ENCODE results near the gene SERINC2. TPM values are rescaled to one million over a fixed set of nuclear protein-coding genes. Genes with fewer than 3 reads are reported as not detected.
"Not testable (repeated sequence)": the region's sequence is repeated elsewhere in the genome, so short reads cannot be mapped to it uniquely, and the experiment has no call there.

The SERINC2 gene
- total and polyA plus RNA-seq, 4 donors: 0.89 to 8.9 (median 5.5) TPM

DNA sequence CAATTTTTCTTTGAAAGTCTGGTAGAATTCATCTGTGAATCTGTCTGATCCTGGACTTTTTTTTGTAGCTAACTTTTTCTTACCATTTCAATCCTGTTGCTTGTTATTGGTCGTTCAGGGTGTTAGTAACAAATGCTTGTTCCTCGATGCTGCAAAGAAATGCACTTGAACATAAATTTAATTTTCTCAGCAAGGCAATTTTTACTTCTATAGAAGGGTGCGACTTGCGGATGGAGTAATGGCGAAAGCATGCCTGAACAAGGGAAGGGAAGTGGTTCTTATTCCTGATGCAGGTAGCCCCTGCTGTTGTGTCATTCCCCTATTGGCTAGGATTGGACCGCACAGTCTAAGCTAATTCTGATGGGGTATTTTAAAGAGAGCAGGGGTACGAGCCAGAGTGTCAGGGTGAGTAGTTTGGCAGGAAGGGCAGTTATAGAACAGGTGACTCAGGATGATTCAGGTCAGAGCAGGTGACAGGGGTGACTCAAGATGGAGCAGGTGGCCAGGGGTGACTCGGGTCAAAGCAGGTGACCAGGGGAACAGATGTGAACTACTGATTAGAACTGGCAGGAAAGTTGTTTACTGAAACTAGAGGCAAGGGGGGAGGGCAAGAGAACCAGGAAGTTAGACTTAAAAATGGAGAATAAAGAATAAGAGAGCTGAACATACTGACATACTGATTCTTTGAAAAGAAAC, 40.5 kb downstream of the SERINC2 start:
- Histone ChIP-seq H3K27me3 (ENCODE audit: control insufficient read depth, insufficient read depth, low read length) (no peaks in the 10 kb centered on the region), H3K27ac (ENCODE audit: low read depth, low read length) (no peak overlapping the region), H3K4me1 (ENCODE audit: control insufficient read depth, insufficient read depth, low read length) (no peaks in the 10 kb centered on the region), H3K36me3 (ENCODE audit: control insufficient read depth, insufficient read depth, low read length) (no peaks in the 10 kb centered on the region), H3K4me3 (ENCODE audit: low read depth, low read length) (no peak overlapping the region), H3K9me3 (ENCODE audit: control insufficient read depth, insufficient read depth, low read length) (peaks cover 4% of the 10 kb centered on the region)
- DNase-seq (ENCODE audit: low read depth in 4 of 6, low spot score in 6 of 6): no peak
- 83% methylated on average over 6 of the region's 8 CpGs for WGBS (ENCODE audit: insufficient coverage)

DNA sequence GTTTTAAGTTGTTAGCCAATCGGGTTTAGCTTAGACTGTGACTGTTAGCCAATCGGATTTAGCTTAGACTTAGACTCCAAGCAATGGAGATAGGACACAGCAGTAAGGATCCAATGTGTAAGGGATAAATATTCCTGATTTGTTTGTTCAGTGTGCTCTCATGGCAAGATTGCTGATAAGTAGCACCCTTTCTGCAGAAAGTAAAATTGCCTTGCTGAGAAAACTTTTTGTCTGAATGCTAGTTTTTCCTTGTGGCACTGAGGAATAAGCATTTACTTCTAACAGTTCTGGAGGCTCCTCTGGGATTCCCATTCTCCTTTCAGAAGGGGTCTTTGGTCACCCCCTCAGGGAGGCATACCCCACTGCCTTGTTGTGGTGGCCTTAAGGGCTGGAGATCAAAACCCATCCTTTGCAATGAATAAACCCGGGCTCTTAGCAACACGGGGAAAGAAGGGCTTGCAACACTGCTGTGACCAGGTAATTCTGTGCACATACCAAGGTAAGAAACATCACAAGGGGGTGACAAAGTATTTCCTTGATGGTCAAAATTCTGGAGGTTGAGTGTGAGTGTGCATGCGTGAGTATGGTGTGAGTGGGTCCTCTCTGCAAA, 45.4 kb downstream of the SERINC2 start:
- WGBS (ENCODE audit: insufficient coverage): 94% methylated on average over 5 of the region's 5 CpGs

DNA sequence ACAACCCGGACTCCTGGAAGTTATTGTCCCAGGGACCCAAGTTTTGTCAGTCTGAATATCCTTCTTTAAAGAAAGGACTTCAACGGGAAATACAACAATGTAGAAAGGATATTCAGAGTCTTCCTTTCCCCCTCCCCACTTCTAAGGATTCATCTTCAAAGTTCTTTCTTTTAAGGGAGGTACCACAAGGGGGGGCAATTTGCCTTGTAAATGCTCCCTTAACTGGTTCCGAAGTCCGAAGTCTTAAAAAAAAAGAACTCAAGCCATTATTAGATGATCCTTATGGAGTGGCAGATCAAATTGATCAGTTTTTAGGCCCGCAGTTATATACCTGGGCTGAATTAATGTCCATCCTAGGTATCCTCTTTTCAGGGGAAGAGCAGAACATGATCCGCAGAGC, 47.0 kb downstream of the SERINC2 start:
- Histone ChIP-seq H3K36me3 (ENCODE audit: control insufficient read depth, insufficient read depth, low read length) (no peaks in the 10 kb centered on the region), H3K27ac (ENCODE audit: low read depth, low read length) (no peak overlapping the region), H3K27me3 (ENCODE audit: control insufficient read depth, insufficient read depth, low read length) (no peaks in the 10 kb centered on the region), H3K9me3 (ENCODE audit: control insufficient read depth, insufficient read depth, low read length) (peaks cover 4% of the 10 kb centered on the region), H3K4me1 (ENCODE audit: control insufficient read depth, insufficient read depth, low read length) (no peaks in the 10 kb centered on the region), H3K4me3 (ENCODE audit: low read depth, low read length) (no peak overlapping the region)
- WGBS (ENCODE audit: insufficient coverage): 76% methylated on average over 2 of the region's 6 CpGs
- peak in 1 of 6 donors; percentile 6 for DNase-seq (ENCODE audit: low read depth in 4 of 6, low spot score in 6 of 6)

More for the DNA sequence above, 45.4 kb downstream of the SERINC2 start:
- no peak overlapping the region for H3K27ac ChIP-seq (ENCODE audit: low read depth, low read length)
- DNase-seq (ENCODE audit: low read depth in 4 of 6, low spot score in 6 of 6): no peak
- no peaks in the 10 kb centered on the region for H3K4me1 ChIP-seq (ENCODE audit: control insufficient read depth, insufficient read depth, low read length)
- H3K36me3 ChIP-seq (ENCODE audit: control insufficient read depth, insufficient read depth, low read length): no peaks in the 10 kb centered on the region
- H3K9me3 ChIP-seq (ENCODE audit: control insufficient read depth, insufficient read depth, low read length): peaks cover 4% of the 10 kb centered on the region
- no peaks in the 10 kb centered on the region for H3K27me3 ChIP-seq (ENCODE audit: control insufficient read depth, insufficient read depth, low read length)
- H3K4me3 ChIP-seq (ENCODE audit: low read depth, low read length): no peak overlapping the region

DNA sequence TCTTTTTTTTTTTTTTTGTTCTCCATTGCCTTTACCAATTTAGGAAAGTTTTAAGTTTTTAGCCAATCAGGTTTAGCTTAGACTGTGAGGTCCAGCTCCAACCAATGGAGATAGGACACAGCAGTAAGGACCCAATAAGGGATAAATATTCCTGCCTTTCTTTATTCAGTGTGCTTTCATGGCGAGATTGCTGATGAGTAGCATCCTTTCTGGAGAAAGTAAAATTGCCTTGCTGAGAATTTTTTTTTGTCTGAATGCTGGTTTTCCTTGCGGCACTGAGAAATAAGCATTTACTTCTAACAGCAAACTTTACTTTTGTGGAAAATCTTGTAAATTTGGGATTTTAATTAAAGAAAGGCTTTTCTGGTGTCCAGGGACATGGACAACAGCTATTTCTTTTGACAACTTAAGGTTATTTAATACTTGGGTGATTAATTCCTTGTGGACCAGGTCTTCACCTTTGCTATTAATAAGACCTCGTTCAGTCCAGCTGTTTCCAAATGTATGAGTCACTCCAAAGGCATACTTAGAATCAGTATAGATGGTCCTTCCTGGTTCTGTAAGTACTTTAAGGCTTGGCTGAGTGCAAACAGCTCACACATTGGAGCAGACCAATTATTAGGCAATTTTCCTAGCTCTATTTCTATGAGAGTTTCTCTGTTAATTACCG, 54.1 kb downstream of the SERINC2 start:
- Histone ChIP-seq H3K4me3 (ENCODE audit: low read depth, low read length) (no peak overlapping the region), H3K9me3 (ENCODE audit: control insufficient read depth, insufficient read depth, low read length) (peaks cover 3% of the 10 kb centered on the region), H3K4me1 (ENCODE audit: control insufficient read depth, insufficient read depth, low read length) (no peaks in the 10 kb centered on the region), H3K27me3 (ENCODE audit: control insufficient read depth, insufficient read depth, low read length) (no peaks in the 10 kb centered on the region), H3K36me3 (ENCODE audit: control insufficient read depth, insufficient read depth, low read length) (no peaks in the 10 kb centered on the region), H3K27ac (ENCODE audit: low read depth, low read length) (no peak overlapping the region)
- no peak for DNase-seq (ENCODE audit: low read depth in 4 of 6, low spot score in 6 of 6)
- WGBS (ENCODE audit: insufficient coverage): 80% methylated on average over 1 of the region's 4 CpGs

DNA sequence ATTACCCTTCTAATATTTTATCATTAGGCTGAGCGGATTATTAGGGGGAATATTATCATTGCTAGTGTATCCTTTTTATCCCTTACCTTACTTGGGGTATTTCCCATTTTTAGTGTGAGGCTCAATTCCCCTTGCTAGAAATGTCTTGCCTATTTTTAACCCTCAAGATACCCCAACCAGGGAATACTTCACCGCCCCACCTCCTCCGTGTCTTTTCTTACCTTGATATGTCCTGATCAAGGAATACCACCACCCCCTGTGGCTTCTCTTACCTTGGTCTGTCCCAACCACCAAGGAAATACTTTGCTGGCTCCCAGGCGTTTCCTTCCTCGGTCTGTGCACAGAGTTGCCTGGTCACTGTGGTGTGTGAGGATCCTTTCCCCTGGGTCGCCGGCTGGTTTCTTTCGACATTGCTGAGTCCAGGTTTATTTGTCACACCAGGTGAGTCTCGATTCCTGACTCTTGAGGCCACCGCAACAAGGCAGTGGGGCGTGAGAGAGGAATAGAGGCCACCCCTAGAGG, 57.8 kb downstream of the SERINC2 start:
- no peak overlapping the region for H3K4me3 ChIP-seq (ENCODE audit: low read depth, low read length)
- H3K4me1 ChIP-seq (ENCODE audit: control insufficient read depth, insufficient read depth, low read length): no peaks in the 10 kb centered on the region
- WGBS (ENCODE audit: insufficient coverage): 89% methylated on average over 7 of the region's 11 CpGs
- no peaks in the 10 kb centered on the region for H3K27me3 ChIP-seq (ENCODE audit: control insufficient read depth, insufficient read depth, low read length)
- peaks cover 3% of the 10 kb centered on the region for H3K9me3 ChIP-seq (ENCODE audit: control insufficient read depth, insufficient read depth, low read length)
- H3K36me3 ChIP-seq (ENCODE audit: control insufficient read depth, insufficient read depth, low read length): no peaks in the 10 kb centered on the region
- no peak for DNase-seq (ENCODE audit: low read depth in 4 of 6, low spot score in 6 of 6)
- H3K27ac ChIP-seq (ENCODE audit: low read depth, low read length): no peak overlapping the region

DNA sequence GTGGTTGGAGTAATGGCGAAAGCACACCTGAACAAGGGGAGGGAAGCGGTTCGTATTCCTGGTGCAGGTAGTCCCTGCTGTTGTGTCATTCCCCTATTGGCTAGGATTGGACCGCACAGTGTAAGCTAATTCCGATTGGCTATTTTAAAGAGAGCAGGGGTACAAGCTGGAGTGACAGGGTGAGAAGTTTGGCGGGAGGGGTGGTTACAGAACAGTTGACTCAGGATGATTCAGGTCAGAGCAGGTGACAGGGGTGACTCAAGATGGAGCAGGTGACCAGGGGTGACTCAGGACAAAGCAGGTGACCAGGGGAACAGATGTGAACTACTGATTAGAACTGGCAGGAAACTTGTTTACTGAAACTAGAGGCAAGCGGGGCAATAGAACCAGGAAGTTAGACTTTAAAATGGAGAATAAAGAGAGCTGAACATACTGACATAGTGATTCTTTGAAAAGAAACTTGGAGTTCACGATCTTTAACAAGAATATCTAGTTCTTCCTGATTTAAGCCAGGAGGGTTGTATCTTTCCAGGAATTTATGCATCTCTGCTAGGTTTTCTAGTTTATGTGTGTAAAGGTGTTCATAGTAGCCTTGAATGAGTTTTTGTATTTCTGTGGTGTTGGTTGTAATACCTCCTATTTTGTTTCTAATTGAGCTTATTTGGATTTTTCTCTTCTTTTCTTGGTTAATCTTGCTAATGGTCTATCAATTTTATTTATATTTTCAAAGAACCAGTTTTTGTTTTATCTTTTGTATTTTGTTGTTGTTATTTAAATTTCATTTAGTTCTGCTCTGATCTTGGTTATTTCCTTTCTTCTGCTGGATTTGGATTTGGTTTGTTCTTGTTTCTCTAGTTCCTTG, 58.7 kb downstream of the SERINC2 start:
- not testable (repeated sequence) for H3K4me3 ChIP-seq (ENCODE audit: low read depth, low read length); H3K36me3 ChIP-seq (ENCODE audit: control insufficient read depth, insufficient read depth, low read length); H3K27me3 ChIP-seq (ENCODE audit: control insufficient read depth, insufficient read depth, low read length); H3K27ac ChIP-seq (ENCODE audit: low read depth, low read length); H3K4me1 ChIP-seq (ENCODE audit: control insufficient read depth, insufficient read depth, low read length); DNase-seq (ENCODE audit: low read depth in 4 of 6, low spot score in 6 of 6); H3K9me3 ChIP-seq (ENCODE audit: control insufficient read depth, insufficient read depth, low read length)
- 95% methylated on average over 7 of the region's 8 CpGs for WGBS (ENCODE audit: insufficient coverage)

DNA sequence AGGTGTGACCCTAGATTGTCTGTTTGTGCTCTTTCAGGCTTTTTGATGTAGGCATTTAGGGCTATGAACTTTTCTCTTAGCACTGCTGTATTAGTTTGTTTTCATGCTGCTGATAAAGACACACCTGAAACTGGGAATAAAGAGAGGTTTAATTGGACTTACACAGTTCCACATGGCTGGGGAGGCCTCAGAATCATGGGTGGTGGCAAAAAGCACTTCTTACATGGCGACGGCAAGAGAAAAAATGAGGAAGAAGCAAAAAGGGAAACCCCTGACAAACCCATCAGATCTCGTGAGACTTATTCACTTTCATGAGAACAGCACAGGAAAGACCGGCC, 59.3 kb downstream of the SERINC2 start:
- not testable (repeated sequence) for H3K9me3 ChIP-seq (ENCODE audit: control insufficient read depth, insufficient read depth, low read length); H3K4me3 ChIP-seq (ENCODE audit: low read depth, low read length); H3K27me3 ChIP-seq (ENCODE audit: control insufficient read depth, insufficient read depth, low read length); H3K4me1 ChIP-seq (ENCODE audit: control insufficient read depth, insufficient read depth, low read length); H3K27ac ChIP-seq (ENCODE audit: low read depth, low read length); DNase-seq (ENCODE audit: low read depth in 4 of 6, low spot score in 6 of 6); H3K36me3 ChIP-seq (ENCODE audit: control insufficient read depth, insufficient read depth, low read length)
- 100% methylated on average over 2 of the region's 4 CpGs for WGBS (ENCODE audit: insufficient coverage)

DNA sequence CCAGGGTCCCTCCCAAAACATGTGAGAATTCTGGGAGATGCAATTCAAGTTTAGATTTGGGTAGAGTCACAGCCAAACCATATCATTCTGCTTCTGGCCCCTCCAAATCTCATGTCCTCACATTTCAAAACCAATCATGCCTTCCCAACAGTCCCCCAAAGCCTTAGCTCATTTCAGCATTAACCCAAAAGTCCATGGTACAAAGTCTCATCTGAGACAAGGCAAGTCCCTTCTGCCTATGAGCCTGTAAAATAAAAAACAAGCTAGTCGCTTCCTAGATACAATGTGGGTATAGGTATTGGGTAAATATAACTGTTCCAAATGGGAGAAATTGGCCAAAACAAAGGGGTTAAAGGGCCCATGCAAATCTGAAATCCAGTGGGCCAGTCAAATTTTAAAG, 59.7 kb downstream of the SERINC2 start:
- H3K36me3 ChIP-seq (ENCODE audit: control insufficient read depth, insufficient read depth, low read length); H3K4me1 ChIP-seq (ENCODE audit: control insufficient read depth, insufficient read depth, low read length); H3K4me3 ChIP-seq (ENCODE audit: low read depth, low read length); H3K9me3 ChIP-seq (ENCODE audit: control insufficient read depth, insufficient read depth, low read length); H3K27ac ChIP-seq (ENCODE audit: low read depth, low read length); DNase-seq (ENCODE audit: low read depth in 4 of 6, low spot score in 6 of 6); H3K27me3 ChIP-seq (ENCODE audit: control insufficient read depth, insufficient read depth, low read length): not testable (repeated sequence)
- no CpG with 5 or more reads among the region's 1 CpG for WGBS (ENCODE audit: insufficient coverage)

DNA sequence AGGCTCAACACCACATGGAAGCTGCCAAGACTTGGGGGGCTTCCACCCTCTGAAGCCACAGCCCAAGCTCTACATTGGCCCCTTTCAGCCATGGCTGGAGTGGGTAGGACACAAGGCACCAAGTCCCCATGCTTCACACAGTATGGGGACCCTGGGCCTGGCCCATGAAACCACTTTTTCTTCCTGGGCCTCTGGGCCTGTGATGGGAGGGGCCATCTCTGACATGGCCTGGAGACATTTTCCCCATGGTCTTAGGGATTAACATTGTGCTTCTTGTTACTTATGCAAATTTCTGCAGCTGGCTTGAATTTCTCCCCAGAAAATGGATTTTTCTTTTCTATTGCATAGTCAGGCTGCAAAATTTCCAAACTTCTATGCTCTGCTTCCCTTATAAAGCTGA, 60.5 kb downstream of the SERINC2 start:
- not testable (repeated sequence) for H3K4me3 ChIP-seq (ENCODE audit: low read depth, low read length); H3K36me3 ChIP-seq (ENCODE audit: control insufficient read depth, insufficient read depth, low read length); H3K27me3 ChIP-seq (ENCODE audit: control insufficient read depth, insufficient read depth, low read length); H3K4me1 ChIP-seq (ENCODE audit: control insufficient read depth, insufficient read depth, low read length); DNase-seq (ENCODE audit: low read depth in 4 of 6, low spot score in 6 of 6); H3K27ac ChIP-seq (ENCODE audit: low read depth, low read length); H3K9me3 ChIP-seq (ENCODE audit: control insufficient read depth, insufficient read depth, low read length)
